ENCODE measurements around the gene UFSP1. TPM values are rescaled to one million over a fixed set of nuclear protein-coding genes. Genes with fewer than 3 reads are reported as not detected.

UFSP1 gene
- total and polyA plus RNA-seq, 4 donors: 2.3 to 4.9 (median 3.2) TPM

DNA sequence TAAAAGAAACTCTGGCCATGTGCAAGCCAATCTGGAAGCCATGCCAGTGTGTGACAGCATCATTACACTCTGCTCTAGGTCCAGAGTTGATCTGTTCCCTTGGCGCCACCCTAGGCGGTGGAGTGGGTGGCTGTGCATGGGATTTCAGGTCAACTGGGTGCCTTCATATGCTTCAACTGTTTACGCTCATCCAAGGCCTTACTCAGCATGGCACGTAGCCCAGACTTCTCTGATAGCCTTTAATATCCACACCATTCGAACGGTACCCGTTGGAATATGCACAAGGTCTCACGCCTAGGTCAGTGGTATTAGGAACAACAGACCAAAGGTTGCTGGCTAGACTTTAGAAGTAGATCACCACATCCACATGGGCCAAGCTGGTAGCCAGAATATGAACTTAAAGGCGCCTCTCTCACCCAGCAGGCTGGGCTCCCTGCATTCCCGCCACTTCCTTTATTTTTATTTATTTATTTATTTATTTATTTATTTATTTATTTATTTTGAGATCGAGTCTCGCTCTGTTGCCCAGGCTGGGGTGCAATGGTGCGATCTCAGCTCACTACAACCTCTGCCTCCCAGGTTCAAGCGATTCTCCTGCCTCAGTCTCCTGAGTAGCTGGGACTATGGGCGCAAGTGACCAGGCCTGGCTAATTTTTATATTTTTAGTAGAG lies 24.8 kb upstream of the UFSP1 start:
- H3K4me1 ChIP-seq (ENCODE audit: control insufficient read depth in 4 of 4, insufficient read depth in 4 of 4, low read length in 3 of 4): peaks cover 4 to 20% (median 7%) of the 10 kb centered on the region in 4 donors
- no peaks in the 10 kb centered on the region for H3K27me3 ChIP-seq (ENCODE audit: control insufficient read depth in 4 of 4, insufficient read depth in 4 of 4, low read length in 3 of 4)
- H3K27ac ChIP-seq (ENCODE audit: low read depth in 1 of 2, low read length in 2 of 2): peak overlapping the region; percentile 88 to 91
- no peaks in the 10 kb centered on the region for H3K36me3 ChIP-seq (ENCODE audit: control insufficient read depth in 4 of 4, insufficient read depth in 3 of 4, low read depth in 1 of 4, low read length in 3 of 4)
- no peaks in the 10 kb centered on the region for H3K9me3 ChIP-seq (ENCODE audit: control insufficient read depth in 4 of 4, low read length in 3 of 4)
- peak; percentile 91 for TF ChIP-seq YY1 (IDR thresholded peaks at IDR 0.05)
- TF ChIP-seq FOXA2 (IDR thresholded peaks at IDR 0.05): peak; percentile 93
- TF ChIP-seq, protein P1, sequence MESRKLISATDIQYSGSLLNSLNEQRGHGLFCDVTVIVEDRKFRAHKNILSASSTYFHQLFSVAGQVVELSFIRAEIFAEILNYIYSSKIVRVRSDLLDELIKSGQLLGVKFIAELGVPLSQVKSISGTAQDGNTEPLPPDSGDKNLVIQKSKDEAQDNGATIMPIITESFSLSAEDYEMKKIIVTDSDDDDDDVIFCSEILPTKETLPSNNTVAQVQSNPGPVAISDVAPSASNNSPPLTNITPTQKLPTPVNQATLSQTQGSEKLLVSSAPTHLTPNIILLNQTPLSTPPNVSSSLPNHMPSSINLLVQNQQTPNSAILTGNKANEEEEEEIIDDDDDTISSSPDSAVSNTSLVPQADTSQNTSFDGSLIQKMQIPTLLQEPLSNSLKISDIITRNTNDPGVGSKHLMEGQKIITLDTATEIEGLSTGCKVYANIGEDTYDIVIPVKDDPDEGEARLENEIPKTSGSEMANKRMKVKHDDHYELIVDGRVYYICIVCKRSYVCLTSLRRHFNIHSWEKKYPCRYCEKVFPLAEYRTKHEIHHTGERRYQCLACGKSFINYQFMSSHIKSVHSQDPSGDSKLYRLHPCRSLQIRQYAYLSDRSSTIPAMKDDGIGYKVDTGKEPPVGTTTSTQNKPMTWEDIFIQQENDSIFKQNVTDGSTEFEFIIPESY (IDR thresholded peaks at IDR 0.05): peak; percentile 96
- TF ChIP-seq SP1 (IDR thresholded peaks at IDR 0.05): peak; percentile 99
- TF ChIP-seq RXRA (IDR thresholded peaks at IDR 0.05): peak; percentile 98 to 99
- TF ChIP-seq, protein P2, sequence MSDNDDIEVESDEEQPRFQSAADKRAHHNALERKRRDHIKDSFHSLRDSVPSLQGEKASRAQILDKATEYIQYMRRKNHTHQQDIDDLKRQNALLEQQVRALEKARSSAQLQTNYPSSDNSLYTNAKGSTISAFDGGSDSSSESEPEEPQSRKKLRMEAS (IDR thresholded peaks at IDR 0.05): peak; percentile 99
- peak; percentile 51 to 66 for TF ChIP-seq RAD21 (IDR thresholded peaks at IDR 0.05)
- peak; percentile 93 to 97 for TF ChIP-seq JUND (IDR thresholded peaks at IDR 0.05)
- TF ChIP-seq, protein P3, sequence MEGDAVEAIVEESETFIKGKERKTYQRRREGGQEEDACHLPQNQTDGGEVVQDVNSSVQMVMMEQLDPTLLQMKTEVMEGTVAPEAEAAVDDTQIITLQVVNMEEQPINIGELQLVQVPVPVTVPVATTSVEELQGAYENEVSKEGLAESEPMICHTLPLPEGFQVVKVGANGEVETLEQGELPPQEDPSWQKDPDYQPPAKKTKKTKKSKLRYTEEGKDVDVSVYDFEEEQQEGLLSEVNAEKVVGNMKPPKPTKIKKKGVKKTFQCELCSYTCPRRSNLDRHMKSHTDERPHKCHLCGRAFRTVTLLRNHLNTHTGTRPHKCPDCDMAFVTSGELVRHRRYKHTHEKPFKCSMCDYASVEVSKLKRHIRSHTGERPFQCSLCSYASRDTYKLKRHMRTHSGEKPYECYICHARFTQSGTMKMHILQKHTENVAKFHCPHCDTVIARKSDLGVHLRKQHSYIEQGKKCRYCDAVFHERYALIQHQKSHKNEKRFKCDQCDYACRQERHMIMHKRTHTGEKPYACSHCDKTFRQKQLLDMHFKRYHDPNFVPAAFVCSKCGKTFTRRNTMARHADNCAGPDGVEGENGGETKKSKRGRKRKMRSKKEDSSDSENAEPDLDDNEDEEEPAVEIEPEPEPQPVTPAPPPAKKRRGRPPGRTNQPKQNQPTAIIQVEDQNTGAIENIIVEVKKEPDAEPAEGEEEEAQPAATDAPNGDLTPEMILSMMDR (IDR thresholded peaks at IDR 0.05; ENCODE audit: low read depth, low read length, missing input control): no peak
- peak; percentile 100 for TF ChIP-seq HNF4G (IDR thresholded peaks at IDR 0.05)
- peak; percentile 93 for TF ChIP-seq FOXA1 (IDR thresholded peaks at IDR 0.05)
- TF ChIP-seq TAF1 (conservative IDR thresholded peaks at IDR 0.05): no peak
- peak; percentile 95 to 96 for TF ChIP-seq EGR1 (IDR thresholded peaks at IDR 0.05; ENCODE audit: low read depth in 2 of 2)
- peak; percentile 99 for TF ChIP-seq HNF4A (conservative IDR thresholded peaks at IDR 0.05)
- TF ChIP-seq, protein P4, sequence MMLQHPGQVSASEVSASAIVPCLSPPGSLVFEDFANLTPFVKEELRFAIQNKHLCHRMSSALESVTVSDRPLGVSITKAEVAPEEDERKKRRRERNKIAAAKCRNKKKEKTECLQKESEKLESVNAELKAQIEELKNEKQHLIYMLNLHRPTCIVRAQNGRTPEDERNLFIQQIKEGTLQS (IDR thresholded peaks at IDR 0.05): peak; percentile 83
- TF ChIP-seq, protein P5, sequence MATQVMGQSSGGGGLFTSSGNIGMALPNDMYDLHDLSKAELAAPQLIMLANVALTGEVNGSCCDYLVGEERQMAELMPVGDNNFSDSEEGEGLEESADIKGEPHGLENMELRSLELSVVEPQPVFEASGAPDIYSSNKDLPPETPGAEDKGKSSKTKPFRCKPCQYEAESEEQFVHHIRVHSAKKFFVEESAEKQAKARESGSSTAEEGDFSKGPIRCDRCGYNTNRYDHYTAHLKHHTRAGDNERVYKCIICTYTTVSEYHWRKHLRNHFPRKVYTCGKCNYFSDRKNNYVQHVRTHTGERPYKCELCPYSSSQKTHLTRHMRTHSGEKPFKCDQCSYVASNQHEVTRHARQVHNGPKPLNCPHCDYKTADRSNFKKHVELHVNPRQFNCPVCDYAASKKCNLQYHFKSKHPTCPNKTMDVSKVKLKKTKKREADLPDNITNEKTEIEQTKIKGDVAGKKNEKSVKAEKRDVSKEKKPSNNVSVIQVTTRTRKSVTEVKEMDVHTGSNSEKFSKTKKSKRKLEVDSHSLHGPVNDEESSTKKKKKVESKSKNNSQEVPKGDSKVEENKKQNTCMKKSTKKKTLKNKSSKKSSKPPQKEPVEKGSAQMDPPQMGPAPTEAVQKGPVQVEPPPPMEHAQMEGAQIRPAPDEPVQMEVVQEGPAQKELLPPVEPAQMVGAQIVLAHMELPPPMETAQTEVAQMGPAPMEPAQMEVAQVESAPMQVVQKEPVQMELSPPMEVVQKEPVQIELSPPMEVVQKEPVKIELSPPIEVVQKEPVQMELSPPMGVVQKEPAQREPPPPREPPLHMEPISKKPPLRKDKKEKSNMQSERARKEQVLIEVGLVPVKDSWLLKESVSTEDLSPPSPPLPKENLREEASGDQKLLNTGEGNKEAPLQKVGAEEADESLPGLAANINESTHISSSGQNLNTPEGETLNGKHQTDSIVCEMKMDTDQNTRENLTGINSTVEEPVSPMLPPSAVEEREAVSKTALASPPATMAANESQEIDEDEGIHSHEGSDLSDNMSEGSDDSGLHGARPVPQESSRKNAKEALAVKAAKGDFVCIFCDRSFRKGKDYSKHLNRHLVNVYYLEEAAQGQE (IDR thresholded peaks at IDR 0.05): peak; percentile 84
- peak in 1 of 2 donors; percentile 69 for TF ChIP-seq GABPA (IDR thresholded peaks at IDR 0.05 in 1 of 2, conservative IDR thresholded peaks at IDR 0.05 in 1 of 2)
- peak; percentile 83 for TF ChIP-seq NR2F2 (IDR thresholded peaks at IDR 0.05)
- peak overlapping the region in 1 of 2 donors; percentile 67 for H3K9ac ChIP-seq (ENCODE audit: low read depth in 1 of 2, low read length in 2 of 2)
- no peak overlapping the region for H3K4me3 ChIP-seq (ENCODE audit: low read depth in 1 of 3, low read length in 3 of 3)
- WGBS: 48% methylated on average over 15 of the region's 15 CpGs
- peak; percentile 40 for DNase-seq (ENCODE audit: low spot score)
